ENCODE data around the gene MSI2.

Gene MSI2

DNA sequence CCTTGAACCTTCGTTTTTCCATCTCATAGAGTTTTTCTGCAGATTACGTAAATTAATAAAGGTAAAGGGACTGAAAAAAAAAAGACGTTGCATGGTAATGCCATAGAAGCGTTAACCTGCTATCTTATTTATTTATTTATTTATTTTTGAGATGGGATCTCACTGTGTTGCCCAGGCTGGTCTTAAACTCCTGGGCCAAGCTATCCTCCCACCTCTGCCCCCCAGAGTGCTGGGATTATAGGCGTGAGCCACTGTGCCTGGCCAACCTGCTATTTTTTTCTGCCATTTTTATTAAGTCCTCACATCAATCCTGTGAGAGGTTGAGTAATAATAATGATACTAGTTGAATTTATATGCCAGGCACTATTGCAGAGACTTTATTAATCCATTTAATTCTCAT is 7.9 kb downstream of the MSI2 start:
- ChIA-PET POLR2A (ENCODE audit: low non-redundant PET) (no interaction called here), CTCF (interaction anchor here (0.9 kb wide), 1 partner anchor 334 kb away, joined by 3 read pairs; no protein-coding TSS in a partner anchor)
- no peak for DNase-seq (ENCODE audit: low spot score)
- H3K27ac ChIP-seq = no peak overlapping the region
- TF ChIP-seq, protein P1, sequence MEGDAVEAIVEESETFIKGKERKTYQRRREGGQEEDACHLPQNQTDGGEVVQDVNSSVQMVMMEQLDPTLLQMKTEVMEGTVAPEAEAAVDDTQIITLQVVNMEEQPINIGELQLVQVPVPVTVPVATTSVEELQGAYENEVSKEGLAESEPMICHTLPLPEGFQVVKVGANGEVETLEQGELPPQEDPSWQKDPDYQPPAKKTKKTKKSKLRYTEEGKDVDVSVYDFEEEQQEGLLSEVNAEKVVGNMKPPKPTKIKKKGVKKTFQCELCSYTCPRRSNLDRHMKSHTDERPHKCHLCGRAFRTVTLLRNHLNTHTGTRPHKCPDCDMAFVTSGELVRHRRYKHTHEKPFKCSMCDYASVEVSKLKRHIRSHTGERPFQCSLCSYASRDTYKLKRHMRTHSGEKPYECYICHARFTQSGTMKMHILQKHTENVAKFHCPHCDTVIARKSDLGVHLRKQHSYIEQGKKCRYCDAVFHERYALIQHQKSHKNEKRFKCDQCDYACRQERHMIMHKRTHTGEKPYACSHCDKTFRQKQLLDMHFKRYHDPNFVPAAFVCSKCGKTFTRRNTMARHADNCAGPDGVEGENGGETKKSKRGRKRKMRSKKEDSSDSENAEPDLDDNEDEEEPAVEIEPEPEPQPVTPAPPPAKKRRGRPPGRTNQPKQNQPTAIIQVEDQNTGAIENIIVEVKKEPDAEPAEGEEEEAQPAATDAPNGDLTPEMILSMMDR (conservative IDR thresholded peaks at IDR 0.05; ENCODE audit: low read depth) = no peak

DNA sequence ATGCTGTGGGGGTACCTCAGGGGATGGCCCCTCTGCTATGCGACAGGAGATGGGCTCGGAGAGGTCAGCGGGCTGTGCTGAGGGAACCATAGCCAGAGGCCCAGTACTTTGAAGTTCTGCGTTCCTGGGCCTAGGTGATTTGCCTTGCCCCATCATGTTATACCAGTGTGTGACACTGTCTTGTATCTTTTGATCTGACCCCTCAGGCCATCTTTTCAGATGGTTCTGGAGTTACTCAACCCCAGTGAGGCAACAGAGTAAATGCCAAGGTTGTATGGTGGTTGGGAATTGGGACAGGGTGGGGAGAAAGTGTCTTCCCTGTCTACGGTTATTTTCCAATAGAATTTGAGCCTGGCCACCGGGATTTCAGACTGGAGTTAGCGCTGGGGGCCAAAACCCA is 8.5 kb downstream of the MSI2 start:
- ChIA-PET CTCF (interaction anchor here (0.7 to 0.9 kb wide), 2 partner anchors 9 to 333 kb away, joined by 3 read pairs; no protein-coding TSS in a partner anchor), POLR2A (ENCODE audit: low non-redundant PET) (no interaction called here)

DNA sequence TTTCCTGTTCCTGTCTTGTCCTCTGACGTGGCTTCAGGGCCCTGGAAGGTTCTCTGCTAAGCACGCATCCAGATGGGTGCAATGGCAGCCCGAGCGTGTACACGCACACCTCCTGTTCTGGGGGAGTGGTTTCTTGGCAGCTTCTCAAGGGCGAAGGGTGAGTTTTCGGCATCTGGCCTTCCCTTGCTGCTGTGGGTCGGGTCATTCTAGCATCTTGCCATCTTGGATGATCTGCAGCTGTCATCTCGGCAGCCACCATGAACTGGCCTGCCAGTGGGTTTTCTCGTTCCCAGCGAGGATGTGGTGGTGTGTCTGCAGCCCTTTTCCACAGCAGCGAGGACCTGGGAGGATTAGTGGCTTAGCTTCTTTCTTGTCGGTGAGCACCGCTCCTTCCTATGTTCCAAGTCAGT is 10.6 kb downstream of the MSI2 start:
- DNase-seq (ENCODE audit: low spot score) = no peak
- no peak overlapping the region for H3K27ac ChIP-seq
- ChIA-PET CTCF (interaction anchor here (0.6 to 2.2 kb wide), 3 partner anchors 24 to 516 kb away, joined by 3 to 5 read pairs (median 3); no protein-coding TSS in a partner anchor), POLR2A (ENCODE audit: low non-redundant PET) (no interaction called here)
- TF ChIP-seq, protein P1 (conservative IDR thresholded peaks at IDR 0.05; ENCODE audit: low read depth) = no peak

More for the DNA sequence above, 8.5 kb downstream of the MSI2 start:
- no peak overlapping the region for H3K27ac ChIP-seq
- TF ChIP-seq, protein P1 (conservative IDR thresholded peaks at IDR 0.05; ENCODE audit: low read depth) = no peak
- peak; percentile 39 for DNase-seq (ENCODE audit: low spot score)

DNA sequence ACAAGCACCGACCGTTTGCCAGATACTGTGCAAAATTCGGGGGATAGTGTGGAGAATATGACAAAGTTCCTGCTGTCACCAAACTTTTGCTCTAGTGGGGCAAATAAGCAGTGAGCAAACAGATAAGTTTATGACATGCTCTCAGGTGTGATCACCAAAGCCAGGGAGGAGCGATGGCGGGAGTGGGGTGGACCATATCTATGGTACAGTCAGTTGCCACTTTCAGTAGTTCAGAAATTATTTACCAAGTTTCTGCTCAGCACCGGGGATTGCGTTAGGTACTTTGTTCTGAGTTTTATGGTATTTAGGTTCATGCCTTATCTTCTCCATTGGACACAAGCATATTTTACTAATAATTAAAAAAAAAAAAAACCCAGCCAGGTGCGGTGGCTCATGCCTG is 11.9 kb downstream of the MSI2 start:
- CTCF ChIA-PET = interaction anchor here (2.2 kb wide), 1 partner anchor 25 kb away, joined by 5 read pairs; no protein-coding TSS in a partner anchor
- H3K27ac ChIP-seq = no peak overlapping the region
- TF ChIP-seq, protein P1 (conservative IDR thresholded peaks at IDR 0.05; ENCODE audit: low read depth) = no peak
- no peak for DNase-seq (ENCODE audit: low spot score)
- POLR2A ChIA-PET (ENCODE audit: low non-redundant PET) = interaction anchor here (0.6 kb wide), 1 partner anchor 306 kb away, joined by 3 read pairs; no protein-coding TSS in a partner anchor

DNA sequence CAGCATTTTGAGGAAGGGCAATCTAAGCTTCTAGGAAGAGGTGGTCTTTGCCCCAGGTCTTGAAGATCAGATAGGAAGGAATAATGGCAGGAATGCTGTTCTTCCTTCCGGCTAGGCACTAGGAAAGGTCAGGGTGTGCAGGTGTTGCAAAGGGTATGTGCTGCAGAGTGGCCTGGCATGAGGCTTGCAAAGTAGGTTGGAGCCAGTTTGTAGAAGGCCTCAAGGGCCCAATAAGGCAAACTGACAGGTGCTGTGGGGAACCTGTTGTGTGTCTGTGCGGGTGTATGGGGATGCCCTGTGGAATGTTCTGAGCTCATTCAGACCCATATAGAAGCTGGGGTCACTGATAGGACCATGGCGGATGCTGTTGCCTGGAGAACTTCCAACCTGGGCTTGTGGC is 12.7 kb downstream of the MSI2 start:
- H3K27ac ChIP-seq = no peak overlapping the region
- no peak for DNase-seq (ENCODE audit: low spot score)
- ChIA-PET CTCF (no interaction called here), POLR2A (ENCODE audit: low non-redundant PET) (no interaction called here)
- TF ChIP-seq, protein P1 (conservative IDR thresholded peaks at IDR 0.05; ENCODE audit: low read depth) = no peak

DNA sequence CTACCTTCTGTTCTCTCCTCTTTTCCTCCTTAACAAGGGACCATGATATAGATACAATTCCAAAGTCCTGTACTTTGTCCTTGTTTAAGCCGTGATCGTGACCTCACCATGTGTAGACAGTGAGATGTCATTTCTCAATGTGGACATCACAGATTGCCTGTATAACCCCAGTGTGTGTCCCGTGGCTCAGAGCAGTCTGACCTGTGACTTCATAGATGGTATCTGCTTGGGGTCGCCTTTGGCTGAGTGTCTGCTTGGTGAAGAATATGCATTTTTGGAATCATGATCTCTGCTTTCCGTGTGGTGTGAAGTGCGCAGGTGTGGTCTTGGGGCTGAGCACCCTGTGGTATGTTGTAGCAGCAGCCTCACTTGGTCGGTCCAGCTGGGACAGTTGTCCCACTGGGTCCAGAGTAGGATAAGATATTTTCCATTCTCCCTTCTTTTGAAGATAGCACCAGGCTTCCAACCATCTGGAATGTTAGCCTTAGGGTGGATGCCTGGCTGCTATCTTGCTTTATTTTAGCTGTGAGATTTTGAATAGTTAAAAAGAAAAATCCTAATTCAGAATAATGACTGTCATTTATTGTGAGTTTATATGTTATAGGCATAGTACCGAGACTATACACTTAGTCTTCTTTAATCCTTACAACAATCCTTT is 13.4 kb downstream of the MSI2 start:
- TF ChIP-seq, protein P1 (conservative IDR thresholded peaks at IDR 0.05; ENCODE audit: low read depth) = no peak
- H3K27ac ChIP-seq = no peak overlapping the region
- ChIA-PET POLR2A (ENCODE audit: low non-redundant PET) (no interaction called here), CTCF (no interaction called here)
- no peak for DNase-seq (ENCODE audit: low spot score)
